22Rv1 (cell line): ENCODE measurements around the gene RPS6KC1.

Source experiments
- ZFX ChIP-seq: fragments of 450-650 bp; IDR thresholded peaks from 2 replicates; pipeline ENCODE4 v1.6.1; 2017; ENCODE audit warnings: antibody characterized with exemption, borderline replicate concordance
- TF ChIP-seq, protein P1 (sequence below): fragments of 450-650 bp; IDR thresholded peaks from 2 replicates; pipeline ENCODE4 v1.5.1; 2017; ENCODE audit warnings: mild to moderate bottlenecking

DNA sequence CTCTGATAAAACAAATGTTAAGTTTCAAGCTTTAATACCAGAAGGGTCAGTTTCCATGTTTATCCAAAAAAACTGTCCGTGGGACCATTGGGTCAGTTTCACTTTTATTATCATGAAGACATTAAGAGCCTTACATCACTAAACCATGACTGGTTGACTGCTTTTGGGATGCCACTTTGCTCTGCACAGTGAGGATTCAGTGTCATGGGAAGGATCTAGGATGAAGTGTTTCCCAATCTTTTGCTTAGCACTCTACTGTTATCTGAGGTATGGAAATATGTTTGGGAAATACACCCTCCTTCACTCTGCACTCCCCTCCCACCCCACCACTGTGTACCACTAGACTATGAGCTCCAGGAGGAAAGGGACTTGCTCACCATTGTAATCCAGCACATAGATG lies 16.3 kb downstream of the RPS6KC1 start:
- TF ChIP-seq, protein P1, sequence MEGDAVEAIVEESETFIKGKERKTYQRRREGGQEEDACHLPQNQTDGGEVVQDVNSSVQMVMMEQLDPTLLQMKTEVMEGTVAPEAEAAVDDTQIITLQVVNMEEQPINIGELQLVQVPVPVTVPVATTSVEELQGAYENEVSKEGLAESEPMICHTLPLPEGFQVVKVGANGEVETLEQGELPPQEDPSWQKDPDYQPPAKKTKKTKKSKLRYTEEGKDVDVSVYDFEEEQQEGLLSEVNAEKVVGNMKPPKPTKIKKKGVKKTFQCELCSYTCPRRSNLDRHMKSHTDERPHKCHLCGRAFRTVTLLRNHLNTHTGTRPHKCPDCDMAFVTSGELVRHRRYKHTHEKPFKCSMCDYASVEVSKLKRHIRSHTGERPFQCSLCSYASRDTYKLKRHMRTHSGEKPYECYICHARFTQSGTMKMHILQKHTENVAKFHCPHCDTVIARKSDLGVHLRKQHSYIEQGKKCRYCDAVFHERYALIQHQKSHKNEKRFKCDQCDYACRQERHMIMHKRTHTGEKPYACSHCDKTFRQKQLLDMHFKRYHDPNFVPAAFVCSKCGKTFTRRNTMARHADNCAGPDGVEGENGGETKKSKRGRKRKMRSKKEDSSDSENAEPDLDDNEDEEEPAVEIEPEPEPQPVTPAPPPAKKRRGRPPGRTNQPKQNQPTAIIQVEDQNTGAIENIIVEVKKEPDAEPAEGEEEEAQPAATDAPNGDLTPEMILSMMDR = no peak
- TF ChIP-seq ZFX = no peak
